Thyroid gland (tissue), 4 donors: Measurements from ENCODE around the gene WDR93. TPM values are rescaled to one million over a fixed set of nuclear protein-coding genes. Genes with fewer than 3 reads are reported as not detected.

ENCODE experiments used
- DNase-seq, 2 donors: peaks; one replicate each; pipeline ENCODE4 v3.0.0-alpha.2; 2019
- H3K27ac ChIP-seq, 3 donors: fragments of 200-600 bp; sonication (generic); 1 replicate in 2 of 3; 2 replicates in 1 of 3; pipeline ENCODE4 v1.5.1; 2016 to 2019; ENCODE audit warnings: mild to moderate bottlenecking in 1 of 3, moderate library complexity in 1 of 3
- H3K27me3 ChIP-seq: fragments of 200-600 bp; sonication (generic); one replicate; pipeline ENCODE4 v1.5.1; 2019
- H3K36me3 ChIP-seq, 2 donors: fragments of 200-600 bp; sonication (generic); one replicate each; pipeline ENCODE4 v1.5.1; 2016 to 2019
- H3K4me1 ChIP-seq, 2 donors: fragments of 200-600 bp; sonication (generic); one replicate each; pipeline ENCODE4 v1.5.1; 2017 to 2019
- H3K4me3 ChIP-seq, 3 donors: fragments of 200-600 bp; sonication (generic); replicated peaks in 1 of 3; 1 replicate in 2 of 3; 2 replicates in 1 of 3; pipeline ENCODE4 v1.5.1; 2016; ENCODE audit warnings: mild to moderate bottlenecking in 1 of 3
- H3K9me3 ChIP-seq: fragments of 200-600 bp; sonication (generic); one replicate; pipeline ENCODE4 v1.5.1; 2017
- CTCF ChIP-seq, 6 experiments: fragments of 200-600 bp in 3 of 6; fragments of 450-650 bp in 3 of 6; sonication (generic) in 3 of 6; IDR thresholded peaks; one replicate each; pipeline ENCODE4 v1.5.1; 2016 to 2019; ENCODE audit warnings: antibody characterized with exemption in 6 of 6, mild to moderate bottlenecking in 2 of 6, inconsistent platforms in 1 of 6, moderate library complexity in 1 of 6
- POLR2A ChIP-seq, 2 donors: fragments of 450-650 bp; IDR thresholded peaks; one replicate each; pipeline ENCODE4 v1.6.1; 2017; ENCODE audit warnings: antibody characterized with exemption in 2 of 2, mild to moderate bottlenecking in 2 of 2, moderate library complexity in 1 of 2
- WGBS, 2 donors: methylation state at CpG; one replicate each; pipeline ENCODE4 v1.1.5; 2017; 5-methylcytosine and 5-hydroxymethylcytosine counted together
- intact Hi-C: fragments of 100-400 bp; cut with DNase I; formaldehyde crosslinking; loops from one replicate; pipeline ENCODE4 v1.15.1; 2023
- total RNA-seq, 4 donors: library from RNA; depleted of rRNA; stranded (reverse); fragments of >200 nt; gene quantifications; one replicate each; pipeline ENCODE4 v1.2.3, GENCODE V29; 2016

Gene WDR93
- total RNA-seq, 4 donors from 2014 or later, result 1.1 to 2.3 (median 2.3) TPM

GRCh38 chr15:89725064-89725463 is 34.5 kb downstream of the WDR93 start:
- no peak overlapping the region for H3K4me3 ChIP-seq
- no peaks in the 10 kb centered on the region for H3K36me3 ChIP-seq
- TF ChIP-seq CTCF (IDR thresholded peaks at IDR 0.05) (no peak), POLR2A (IDR thresholded peaks at IDR 0.05) (no peak)

DNA sequence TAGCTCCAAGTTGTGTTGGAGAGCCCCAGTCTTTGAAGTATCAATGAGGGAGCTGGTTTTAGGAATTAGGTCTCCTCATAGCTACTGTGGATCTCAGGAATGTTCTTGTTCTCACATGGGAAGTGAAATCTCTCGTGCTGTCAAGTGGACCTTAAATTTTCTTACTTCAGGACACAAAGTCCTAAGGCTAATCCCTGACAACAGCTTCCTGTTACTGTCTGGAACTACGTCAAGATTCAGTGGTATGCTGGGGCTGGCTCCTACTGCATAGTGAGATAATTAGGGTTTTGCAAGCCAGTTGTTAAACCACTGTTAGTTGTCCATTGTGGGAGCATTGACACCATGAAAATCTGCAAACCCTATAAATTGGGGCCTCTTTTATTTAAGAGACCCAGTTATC is 37.6 kb downstream of the WDR93 start:
- no peak overlapping the region for H3K4me3 ChIP-seq
- no peaks in the 10 kb centered on the region for H3K9me3 ChIP-seq
- no peak overlapping the region for H3K27ac ChIP-seq
- DNase-seq, result no peak
- intact Hi-C loops, result no loop called here
- no peak for TF ChIP-seq POLR2A (IDR thresholded peaks at IDR 0.05)
- TF ChIP-seq CTCF (IDR thresholded peaks at IDR 0.05), result no peak
- no peaks in the 10 kb centered on the region for H3K27me3 ChIP-seq
- no peaks in the 10 kb centered on the region for H3K36me3 ChIP-seq
- WGBS, 2 donors, result 77 to 82% methylated on average over 2 of the region's 2 CpGs
- no peaks in the 10 kb centered on the region for H3K4me1 ChIP-seq

More at GRCh38 chr15:89725064-89725463, 34.5 kb downstream of the WDR93 start:
- H3K9me3 ChIP-seq, result no peaks in the 10 kb centered on the region
- 98 to 100% methylated on average over 1 of the region's 1 CpG for WGBS, 2 donors
- intact Hi-C loops, result no loop called here
- no peak overlapping the region for H3K27ac ChIP-seq
- no peaks in the 10 kb centered on the region for H3K27me3 ChIP-seq
- DNase-seq, result no peak
- H3K4me1 ChIP-seq, result no peaks in the 10 kb centered on the region

DNA sequence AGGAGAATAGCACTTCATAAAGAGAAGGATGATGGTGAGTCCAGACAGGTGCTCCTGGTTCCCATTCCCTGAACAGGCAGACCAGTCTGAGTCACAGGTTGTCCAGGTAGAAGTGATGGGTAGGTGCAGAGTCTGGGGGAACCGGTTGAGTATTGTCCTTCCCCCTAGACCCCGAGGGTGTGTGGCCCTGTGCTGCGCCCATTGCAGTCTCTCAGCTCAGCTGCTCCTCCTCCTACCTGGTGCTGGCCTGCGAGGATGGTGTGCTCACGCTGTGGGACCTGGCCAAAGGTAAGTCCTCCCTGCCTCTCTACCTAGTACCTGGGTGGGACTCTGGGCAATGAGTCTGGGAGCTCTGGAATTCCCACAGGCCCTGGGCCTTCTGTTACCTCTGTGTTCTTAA is 40.7 kb downstream of the WDR93 start:
- Histone ChIP-seq H3K27ac (no peak overlapping the region), H3K4me3 (no peak overlapping the region), H3K9me3 (no peaks in the 10 kb centered on the region), H3K36me3 (no peaks in the 10 kb centered on the region), H3K27me3 (no peaks in the 10 kb centered on the region), H3K4me1 (no peaks in the 10 kb centered on the region)
- TF ChIP-seq POLR2A (IDR thresholded peaks at IDR 0.05), result no peak
- TF ChIP-seq CTCF (IDR thresholded peaks at IDR 0.05), result no peak
- no peak for DNase-seq
- intact Hi-C loops, result no loop called here
- WGBS, 2 donors, result 86 to 92% methylated on average over 5 of the region's 5 CpGs

- Histone ChIP-seq H3K27ac (no peak overlapping the region), H3K4me1 (no peaks in the 10 kb centered on the region), H3K9me3 (no peaks in the 10 kb centered on the region), H3K27me3 (no peaks in the 10 kb centered on the region), H3K36me3 (no peaks in the 10 kb centered on the region), H3K4me3 (no peak overlapping the region)
- intact Hi-C loops, result no loop called here
- TF ChIP-seq CTCF (IDR thresholded peaks at IDR 0.05) (no peak), POLR2A (IDR thresholded peaks at IDR 0.05) (no peak)
- 68 to 70% methylated on average over 8 of the region's 8 CpGs for WGBS, 2 donors
- no peak for DNase-seq
These were observed 42.0 kb downstream of the WDR93 start for GRCh38 chr15:89732451-89733172.

- no peak overlapping the region for H3K27ac ChIP-seq
- intact Hi-C loops, result no loop called here
- H3K4me3 ChIP-seq, result no peak overlapping the region
- H3K9me3 ChIP-seq, result no peaks in the 10 kb centered on the region
- no peaks in the 10 kb centered on the region for H3K36me3 ChIP-seq
- H3K4me1 ChIP-seq, result no peaks in the 10 kb centered on the region
- H3K27me3 ChIP-seq, result no peaks in the 10 kb centered on the region
- DNase-seq, result no peak
- TF ChIP-seq POLR2A (IDR thresholded peaks at IDR 0.05) (no peak), CTCF (IDR thresholded peaks at IDR 0.05) (no peak)
- 60 to 70% methylated on average over 4 of the region's 4 CpGs for WGBS, 2 donors
These were observed 45.2 kb downstream of the WDR93 start for GRCh38 chr15:89735773-89736172.
